GM21528 (cell line): Measurements from ENCODE around the gene ZNF729.
"Not testable (repeated sequence)": the region's sequence is repeated elsewhere in the genome, so short reads cannot be mapped to it uniquely, and the experiment has no call there.

Experiments used
- ATAC-seq: cut with Tn5 transposase; IDR thresholded peaks from one replicate; pipeline ENCODE4 v1.9.1; 2021; ENCODE audit warnings: mild to moderate bottlenecking, moderate library complexity; ENCODE audit not compliant: unreplicated experiment, low FRiP score

The ZNF729 gene

DNA sequence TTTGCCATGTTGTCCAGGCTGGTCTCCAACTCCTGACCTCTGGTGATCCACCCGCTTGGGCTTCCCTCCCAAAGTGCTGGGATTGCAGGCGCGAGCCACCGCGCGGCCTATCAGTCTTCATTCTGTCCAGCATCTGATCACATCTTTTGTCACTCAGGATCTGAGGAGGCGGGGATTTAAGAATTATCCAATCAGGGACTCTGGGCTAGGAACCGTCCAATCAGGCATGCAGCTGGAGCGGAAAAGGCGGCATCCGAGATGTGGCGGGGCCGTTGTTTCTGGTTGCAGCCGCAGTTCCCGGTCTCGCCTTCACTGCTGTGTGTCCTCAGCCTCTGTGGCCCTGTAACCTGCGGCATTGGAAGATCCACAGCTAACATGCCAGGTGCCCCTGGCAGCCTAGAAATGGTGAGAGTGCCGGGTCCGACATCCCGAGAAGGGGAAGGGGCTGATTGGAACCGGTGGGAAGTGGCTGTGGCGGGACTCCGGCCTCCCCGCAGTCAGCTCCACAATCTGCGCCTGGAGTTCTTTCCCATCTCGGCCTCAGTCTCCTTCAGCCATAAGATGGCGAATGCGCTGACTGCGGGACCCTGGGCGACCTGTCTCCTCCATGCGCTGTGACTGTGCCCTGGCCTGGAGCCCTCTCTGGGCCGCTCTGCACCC lies at the start of gene ZNF729:
ZNF729 (plus strand) TSS at position 291 of the 660 bp plus-strand sequence; CDS start at position 376, 85 bp downstream.
- ATAC-seq, result no peak

DNA sequence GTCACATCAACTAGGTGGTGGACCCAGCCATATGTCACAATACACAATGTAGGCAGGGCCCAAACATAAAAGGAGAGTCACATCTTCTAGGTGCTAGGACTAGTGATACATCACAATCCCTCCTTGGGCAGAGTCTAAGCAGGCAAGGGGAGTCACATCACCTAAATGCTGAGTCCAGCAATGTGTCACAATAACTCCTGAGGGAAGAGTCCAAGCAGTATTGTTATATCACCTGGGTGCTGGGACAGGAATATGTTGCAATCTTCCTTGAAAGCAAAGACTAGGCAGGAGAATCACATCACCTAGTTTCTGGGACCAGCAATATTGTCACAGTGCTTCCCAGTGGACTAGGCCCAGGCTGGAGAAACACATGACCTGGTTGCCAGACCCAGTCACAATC lies 29.4 kb upstream of the ZNF729 start:
- no peak for ATAC-seq

- ATAC-seq, result no peak
Observed at GRCh38 chr19:22257381-22257780, 28.9 kb upstream of the ZNF729 start.

DNA sequence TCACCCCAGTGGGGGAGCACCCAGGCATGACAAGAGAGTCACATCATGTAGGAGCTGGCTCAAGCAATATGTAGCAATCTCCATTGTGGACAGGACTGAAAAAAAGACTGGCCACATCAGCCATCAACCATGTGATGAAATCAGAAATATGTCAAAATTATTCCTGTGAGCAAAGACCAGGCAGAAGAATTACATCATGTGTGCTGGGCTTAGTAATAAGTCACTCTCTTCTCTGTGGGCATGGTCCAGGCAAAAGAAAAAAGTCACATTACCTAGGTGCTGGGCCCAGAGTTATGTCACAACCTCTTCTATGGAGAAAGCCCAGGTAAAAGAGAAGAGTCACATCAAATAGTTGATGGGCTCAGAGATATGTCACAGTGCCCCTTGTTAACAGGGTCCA lies 28.3 kb upstream of the ZNF729 start:
- no peak for ATAC-seq

DNA sequence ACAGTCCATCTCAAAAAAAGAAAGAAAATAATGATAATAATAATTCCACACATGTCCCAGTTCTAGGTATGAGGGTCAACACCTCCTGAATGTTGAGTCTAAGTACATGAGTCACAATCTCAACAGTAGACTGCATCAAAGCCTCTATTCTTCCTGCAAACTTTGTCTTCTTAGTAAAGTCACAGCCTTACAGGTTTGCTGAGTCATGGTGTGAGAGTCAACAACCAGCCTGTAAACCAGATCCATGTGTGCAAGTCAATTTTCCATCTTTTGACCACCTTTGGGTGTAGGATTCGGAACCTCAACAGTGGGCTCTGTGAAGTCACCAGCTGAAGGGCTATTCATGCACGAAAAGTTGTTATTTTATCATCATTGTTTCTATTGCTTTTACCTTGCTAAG lies 25.7 kb upstream of the ZNF729 start:
- ATAC-seq, result no peak

GRCh38 chr19:22261596-22261995 lies 24.6 kb upstream of the ZNF729 start:
- no peak for ATAC-seq

DNA sequence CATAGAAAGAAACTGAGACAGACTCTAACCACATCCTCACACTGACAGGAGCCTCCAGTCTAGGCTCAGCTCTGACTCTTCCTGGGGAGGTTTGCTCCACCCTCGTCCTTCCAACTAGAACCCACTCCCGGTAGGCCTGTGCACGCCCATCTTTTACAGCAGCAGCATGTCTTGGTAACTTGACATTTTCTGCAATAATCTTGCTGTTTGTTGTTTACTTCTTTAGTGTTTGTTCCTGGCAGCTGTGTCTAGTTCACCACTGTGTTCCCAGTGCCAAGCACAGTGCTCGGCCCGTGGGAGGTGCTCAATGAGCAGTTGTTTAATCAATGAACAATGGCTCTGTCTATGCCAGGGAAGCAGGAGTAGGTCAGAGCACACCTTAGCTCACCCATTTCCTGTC lies 23.1 kb upstream of the ZNF729 start:
- no peak for ATAC-seq

GRCh38 chr19:22321554-22321953 lies 35.3 kb downstream of the ZNF729 start:
- ATAC-seq, result not testable (repeated sequence)

DNA sequence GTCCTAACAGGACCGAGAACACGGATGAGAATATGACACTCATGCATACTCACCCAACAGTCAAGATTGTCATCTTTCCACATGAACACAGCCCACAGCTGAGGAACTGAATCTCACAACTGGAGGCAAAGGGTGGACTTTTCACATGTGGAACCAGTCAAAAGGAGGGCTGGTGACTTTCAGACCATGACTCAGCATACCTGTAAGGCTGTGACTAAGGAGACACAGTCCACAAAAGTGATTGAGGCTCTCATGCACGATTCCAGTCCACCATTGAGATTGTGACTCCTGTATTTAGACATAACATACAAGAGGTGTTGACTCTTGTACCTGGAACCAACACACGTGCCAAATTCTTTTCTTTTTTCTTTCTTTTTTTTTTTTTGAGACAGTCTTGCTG lies 40.0 kb downstream of the ZNF729 start:
- no peak for ATAC-seq

DNA sequence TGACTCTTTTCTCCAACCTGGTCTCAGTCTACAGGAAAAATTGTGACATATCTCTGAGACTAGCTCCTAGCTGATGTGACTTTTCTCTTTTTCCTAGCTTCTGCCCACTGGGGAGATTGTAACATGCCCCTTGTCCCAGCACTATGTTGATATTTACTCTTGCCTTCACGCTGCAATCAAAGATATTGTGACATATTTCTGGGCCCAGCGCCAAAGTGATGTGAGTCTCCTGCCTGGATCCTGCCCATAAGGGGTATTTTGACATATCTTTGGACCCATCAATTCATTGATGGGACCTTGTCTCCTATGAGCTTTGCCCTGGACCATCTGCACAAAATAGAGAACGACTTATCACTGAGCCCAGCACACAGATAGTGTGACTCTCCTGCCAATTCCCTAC lies 41.1 kb downstream of the ZNF729 start:
- no peak for ATAC-seq

GRCh38 chr19:22331521-22331920 lies 45.3 kb downstream of the ZNF729 start:
- no peak for ATAC-seq

GRCh38 chr19:22332924-22333323 lies 46.7 kb downstream of the ZNF729 start:
- no peak for ATAC-seq

DNA sequence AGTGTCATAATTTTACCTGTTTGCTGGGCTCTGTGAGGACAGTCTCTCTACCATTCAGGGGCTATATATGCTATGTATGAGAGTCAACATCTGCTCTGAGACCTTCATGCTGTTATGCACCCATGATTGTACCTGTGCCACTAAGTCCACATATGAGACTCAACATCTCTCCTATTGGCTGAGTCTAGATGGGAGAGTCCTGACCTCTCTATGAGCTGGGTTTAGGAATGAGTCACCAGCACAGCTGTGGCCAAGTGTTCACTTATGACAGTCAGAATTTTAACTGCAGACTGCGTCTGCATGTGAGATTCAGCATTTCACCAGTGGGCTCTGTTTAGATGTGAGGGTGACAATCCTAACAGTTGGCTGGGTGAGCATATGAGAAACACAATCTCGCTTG lies 49.5 kb downstream of the ZNF729 start:
- ATAC-seq, result no peak

- no peak for ATAC-seq
Observed at GRCh38 chr19:22354665-22355064, 68.4 kb downstream of the ZNF729 start.
